Forelimb muscle (tissue), 1 donor: ENCODE data around the gene AIFM3. TPM values are rescaled to one million over a fixed set of nuclear protein-coding genes. Genes with fewer than 3 reads are reported as not detected.

ENCODE experiments used
- DNase-seq: peaks from one replicate; pipeline ENCODE4 v3.0.0-alpha.2; 2013; ENCODE audit warnings: low read depth
- polyA plus RNA-seq: library from polyadenylated mRNA; unstranded; fragments of 120-200 nt; gene quantifications from one replicate; pipeline ENCODE4 v1.2.1, GENCODE V29; 2013; ENCODE audit not compliant: insufficient read length

Gene AIFM3
- polyA plus RNA-seq, 1 donor = 0.19 TPM

DNA sequence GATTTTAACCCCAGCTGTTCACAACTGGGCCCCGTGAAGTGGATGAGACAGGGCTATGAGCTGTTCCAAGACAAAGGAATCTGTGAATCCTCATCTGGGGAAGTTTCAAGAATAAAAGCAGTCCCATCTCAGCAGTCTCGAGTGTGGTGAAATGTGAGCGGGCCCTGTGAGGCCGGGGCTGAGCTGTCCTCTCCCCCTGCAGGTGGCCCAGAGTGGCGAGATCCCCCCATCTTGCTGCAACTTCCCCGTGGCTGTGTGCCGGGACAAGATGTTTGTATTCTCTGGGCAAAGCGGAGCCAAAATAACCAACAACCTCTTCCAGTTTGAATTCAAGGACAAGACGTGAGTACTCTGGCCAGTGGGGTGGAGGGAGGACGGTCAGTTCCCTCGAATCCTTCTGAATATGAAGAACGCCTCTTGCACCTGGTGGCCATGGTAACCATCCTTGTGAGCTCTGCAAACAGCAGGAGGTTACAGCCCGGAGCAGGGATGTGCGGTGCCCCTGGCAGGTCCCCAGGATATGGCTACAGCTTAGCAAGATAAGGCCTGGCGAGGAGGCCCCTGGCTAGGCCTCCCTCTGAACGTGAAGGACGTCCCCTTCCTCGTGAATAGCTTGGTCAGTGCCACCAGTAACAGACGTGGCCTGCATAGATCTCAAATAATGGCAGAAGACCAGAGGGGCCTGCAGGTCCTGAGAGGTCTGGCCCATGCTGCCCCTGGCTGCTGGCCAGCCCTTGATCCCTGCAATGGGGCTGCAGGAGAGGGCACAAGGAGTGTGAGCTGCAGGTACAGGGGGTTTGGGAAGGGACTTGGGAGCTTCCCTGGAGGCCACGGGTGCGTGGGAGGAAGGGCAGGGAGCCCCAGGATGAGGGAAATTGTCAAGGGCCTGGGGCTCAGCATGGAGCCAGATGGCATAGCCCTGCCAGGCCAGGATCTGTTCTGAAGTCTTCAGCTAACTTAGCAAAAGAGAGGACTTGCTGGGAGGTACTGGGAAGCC lies 23.4 kb downstream of the AIFM3 start:
- DNase-seq = no peak

DNA sequence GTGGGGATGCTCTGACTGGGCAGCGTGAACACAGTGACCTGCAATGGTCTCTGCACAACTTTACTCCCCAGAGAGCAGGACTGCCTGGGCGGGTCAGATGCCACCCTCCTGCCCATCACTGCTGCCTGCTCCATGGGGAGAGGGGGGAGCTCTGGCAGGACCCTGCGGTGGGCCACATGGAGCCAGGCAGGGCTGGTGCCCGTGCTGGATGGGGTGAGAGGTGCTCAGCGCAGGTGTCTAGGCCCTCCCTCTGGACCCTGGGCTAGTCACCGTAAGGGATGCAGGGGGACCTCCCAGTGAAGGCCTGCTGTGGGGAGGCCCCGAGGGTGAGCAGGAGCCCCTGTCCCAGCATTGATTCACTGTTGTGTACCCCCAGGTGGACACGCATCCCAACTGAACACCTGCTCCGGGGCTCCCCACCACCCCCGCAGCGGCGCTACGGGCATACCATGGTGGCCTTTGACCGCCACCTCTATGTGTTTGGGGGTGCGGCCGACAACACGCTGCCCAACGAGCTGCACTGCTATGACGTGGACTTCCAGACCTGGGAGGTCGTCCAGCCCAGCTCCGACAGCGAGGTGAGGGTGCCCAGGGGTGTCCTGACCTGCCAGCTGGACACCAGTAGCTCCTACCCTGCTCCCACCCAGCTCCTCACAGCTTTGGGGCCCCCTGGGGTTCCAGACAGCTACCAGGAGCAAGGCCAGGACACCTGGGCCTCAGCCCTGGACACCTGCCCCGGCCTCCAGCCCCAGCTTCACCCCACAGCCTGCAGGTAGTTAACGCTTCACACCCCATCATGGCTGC lies 24.4 kb downstream of the AIFM3 start:
- DNase-seq = no peak

DNA sequence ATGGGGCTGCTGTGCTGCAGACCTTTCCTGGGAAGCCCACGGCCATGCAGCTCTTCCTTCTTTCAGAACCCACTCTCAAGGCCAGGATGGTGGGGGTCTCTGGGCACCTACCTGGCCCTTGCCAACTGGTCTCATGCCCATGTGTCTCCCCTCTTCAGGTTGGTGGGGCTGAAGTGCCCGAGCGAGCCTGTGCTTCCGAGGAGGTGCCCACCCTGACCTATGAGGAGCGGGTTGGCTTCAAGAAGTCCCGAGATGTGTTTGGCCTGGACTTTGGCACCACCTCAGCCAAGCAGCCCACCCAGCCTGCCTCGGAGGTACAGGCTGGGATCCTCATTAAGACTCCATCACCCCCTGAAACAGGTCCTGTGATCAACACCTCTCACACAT lies 25.0 kb downstream of the AIFM3 start:
- no peak for DNase-seq

DNA sequence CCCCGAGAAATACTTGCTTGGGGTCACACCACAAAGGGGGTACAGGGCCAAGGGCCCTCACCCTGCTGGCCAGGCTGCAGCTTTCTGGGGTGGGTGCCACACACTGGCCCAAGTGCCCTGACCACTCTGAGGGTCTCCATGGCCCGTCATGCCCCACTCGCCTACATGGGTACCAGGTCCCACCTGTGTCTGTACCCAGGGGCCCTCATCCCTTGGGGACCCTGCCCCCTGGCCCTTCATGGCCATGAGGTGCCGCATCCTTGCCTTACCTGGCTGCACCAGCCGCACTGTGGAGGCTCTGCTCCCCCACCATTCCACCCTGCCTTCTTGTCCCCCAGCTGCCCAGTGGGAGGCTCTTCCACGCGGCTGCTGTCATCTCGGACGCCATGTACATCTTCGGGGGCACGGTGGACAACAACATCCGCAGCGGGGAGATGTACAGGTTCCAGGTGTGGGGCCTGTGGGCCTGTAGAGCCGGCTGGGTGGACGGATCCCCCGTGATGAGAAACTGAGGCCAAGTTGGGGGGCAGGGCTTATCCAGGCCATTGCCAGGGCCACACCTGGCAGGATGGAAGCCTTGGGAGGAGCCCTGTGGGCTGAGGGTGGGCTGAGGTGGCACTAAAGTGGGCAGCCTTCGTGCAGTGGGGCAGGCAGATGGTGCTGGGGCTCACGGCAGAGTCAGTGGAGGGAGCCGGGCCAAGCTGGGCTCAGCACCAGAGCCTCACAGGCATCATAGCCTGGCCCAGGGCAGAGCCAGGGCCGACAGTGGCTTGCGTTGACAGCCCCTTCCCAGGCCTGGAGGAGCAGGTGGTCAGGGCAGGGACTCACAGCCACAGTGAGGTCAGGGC lies 25.6 kb downstream of the AIFM3 start:
- DNase-seq = no peak

DNA sequence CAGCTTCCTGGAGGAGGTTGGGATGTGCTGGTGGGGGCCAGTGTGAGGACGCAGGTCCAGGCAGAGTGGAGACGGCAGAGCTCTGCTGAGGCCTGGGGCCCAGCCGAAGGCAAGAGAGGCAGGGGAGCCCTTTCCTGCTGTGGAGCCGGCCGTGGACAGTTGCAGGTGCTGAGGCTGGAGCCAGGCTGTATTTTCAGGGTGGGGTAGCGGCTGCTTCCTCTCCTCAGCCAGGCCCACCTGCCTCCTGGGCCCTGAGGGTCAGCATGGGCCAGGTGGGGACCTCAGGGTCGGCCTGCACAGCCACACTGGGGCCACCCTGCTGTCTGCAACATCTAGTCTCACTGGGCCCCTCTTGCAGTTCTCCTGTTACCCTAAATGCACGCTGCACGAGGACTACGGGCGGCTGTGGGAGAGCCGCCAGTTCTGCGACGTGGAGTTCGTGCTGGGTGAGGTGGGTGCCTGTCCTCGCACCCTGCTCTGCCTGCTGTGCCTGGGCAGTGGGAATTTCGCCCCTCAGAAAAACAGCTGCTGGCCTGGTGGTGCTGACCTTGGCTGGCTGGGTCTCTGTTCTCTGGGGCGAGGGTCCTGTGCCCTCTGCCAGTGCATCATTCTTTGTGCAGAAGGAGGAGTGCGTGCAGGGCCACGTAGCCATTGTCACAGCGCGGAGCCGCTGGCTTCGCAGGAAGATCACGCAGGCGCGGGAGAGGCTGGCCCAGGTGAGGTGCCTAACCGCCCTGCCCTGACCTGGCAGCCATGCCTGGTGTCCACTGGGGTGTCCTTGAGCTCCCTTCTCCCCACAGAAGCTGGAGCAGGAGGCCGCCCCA lies 26.5 kb downstream of the AIFM3 start:
- DNase-seq = no peak

DNA sequence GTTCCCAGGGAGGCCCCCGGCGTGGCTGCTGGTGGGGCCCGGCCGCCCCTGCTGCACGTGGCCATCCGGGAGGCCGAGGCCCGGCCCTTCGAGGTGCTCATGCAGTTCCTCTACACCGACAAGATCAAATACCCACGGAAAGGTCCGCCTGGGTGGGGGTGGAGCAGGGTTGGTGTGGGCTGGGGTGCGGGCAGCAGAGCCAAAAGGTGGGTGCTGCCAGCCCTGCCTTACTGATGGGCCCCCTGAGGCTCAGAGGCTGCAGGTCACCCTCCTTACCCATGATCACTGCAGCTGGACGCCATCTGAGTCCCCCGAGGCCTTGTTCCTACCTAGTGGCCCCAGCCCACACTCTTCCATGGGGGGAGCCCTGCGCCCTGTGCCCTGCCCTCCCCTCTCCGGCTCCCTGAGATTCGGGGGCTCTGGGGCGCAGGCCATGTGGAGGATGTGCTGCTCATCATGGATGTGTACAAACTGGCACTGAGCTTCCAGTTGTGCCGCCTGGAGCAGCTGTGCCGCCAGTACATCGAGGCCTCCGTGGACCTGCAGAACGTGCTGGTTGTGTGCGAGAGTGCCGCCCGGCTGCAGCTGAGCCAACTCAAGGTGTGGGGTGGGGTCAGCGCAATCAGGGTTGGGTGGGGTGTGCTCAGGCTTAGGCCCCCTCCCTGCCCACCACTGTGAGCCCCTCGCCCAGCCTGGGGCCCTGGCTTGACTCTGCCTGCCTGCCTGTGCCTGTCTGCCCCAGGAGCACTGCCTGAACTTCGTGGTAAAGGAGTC lies 27.3 kb downstream of the AIFM3 start:
- no peak for DNase-seq

DNA sequence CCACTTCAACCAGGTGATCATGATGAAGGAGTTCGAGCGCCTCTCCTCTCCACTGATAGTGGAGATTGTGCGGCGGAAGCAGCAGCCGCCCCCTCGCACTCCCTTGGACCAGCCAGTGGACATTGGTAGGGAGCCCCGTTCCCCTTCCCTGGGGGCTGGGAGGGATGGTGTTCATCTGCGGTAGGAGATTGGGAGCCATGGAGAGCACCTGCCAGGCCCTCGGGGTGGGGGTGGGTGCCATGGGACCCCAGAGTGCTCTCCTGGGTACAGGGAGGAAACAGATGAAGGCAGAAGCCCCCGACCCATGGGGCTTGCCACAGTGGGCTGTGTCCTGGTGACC lies 27.8 kb downstream of the AIFM3 start:
- no peak for DNase-seq

DNA sequence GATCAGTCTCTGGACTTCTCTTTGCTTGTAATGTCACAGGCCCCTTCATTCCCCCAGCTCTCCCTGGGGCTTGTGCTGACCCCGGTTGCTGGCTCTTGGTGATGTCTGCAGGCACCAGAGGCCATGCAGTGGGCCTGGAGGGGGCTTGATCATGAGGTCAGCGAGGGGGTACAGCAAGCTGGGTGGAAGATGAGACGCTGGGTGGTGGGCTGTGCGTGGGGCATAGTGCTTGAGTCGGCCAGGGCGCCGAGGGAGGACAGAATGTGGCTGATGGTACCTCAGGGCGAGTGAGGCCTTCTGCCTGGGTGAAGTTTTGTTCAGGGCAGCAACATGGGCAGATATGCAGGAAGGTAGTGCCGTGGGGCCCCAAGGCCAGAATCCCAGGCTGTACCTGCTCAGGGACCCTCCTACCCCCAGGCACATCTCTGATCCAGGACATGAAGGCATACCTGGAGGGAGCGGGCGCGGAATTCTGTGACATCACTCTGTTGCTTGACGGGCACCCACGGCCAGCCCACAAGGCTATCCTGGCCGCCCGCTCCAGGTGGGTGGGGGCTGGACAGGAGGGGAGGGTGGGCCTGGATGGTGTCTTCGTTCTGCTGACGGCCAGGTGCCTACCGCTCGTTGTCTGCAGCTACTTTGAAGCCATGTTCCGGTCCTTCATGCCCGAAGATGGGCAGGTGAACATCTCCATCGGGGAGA lies 28.4 kb downstream of the AIFM3 start:
- no peak for DNase-seq

DNA sequence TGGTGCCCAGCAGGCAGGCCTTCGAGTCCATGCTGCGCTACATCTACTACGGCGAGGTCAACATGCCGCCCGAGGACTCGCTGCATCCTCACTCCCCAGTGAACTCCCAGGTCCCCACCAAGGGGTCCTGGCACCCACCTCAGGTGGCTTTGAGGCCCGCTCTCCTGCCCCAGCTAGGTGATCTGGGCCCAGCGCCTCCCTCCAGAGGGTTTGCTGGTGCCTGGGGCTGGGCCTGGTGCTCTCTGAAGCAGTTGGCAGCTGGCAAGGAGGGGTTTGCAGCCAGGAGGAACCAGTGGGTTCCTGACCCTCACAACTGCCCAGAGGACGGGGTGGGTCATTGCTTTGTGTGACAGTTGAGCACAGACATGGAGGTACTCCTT lies 29.0 kb downstream of the AIFM3 start:
- no peak for DNase-seq

DNA sequence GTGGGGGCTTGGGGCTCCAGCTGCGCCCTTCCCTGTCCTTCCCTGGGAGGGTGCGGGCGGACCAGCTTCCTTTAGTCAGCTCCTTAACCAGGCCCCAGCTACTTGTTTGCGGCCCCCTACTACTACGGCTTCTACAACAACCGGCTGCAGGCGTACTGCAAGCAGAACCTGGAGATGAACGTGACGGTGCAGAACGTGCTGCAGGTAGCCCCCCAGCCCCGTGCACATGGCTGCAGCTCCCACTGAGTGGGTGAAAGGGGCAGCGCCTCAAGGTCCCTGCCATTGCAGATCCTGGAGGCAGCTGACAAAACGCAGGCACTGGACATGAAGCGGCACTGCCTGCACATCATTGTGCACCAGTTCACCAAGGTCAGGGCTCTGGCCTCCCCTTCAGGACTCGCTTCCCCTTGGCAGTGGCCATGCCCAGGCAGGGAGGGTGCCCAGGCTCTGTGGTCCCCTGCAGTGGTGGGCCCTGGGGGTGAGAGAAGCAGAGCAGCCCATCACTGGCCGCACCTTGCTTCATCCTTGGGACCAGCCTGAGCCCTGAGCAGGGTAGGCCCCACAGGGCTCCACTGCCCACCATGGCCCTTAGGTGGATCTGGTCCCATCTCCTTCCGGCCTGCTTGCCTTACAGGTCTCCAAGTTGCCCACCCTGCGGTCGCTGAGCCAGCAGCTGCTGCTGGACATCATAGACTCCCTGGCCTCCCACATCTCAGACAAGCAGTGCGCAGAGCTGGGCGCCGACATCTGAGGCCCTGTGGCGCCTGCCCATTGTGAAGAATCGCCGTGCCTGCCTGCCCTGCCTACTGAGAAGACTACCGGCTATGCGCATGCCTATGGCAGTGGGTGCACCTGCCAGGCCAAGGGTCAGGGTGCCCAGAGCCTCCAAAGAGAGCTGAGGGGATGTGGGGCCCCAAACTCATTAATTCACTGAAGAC lies 29.8 kb downstream of the AIFM3 start:
- no peak for DNase-seq

DNA sequence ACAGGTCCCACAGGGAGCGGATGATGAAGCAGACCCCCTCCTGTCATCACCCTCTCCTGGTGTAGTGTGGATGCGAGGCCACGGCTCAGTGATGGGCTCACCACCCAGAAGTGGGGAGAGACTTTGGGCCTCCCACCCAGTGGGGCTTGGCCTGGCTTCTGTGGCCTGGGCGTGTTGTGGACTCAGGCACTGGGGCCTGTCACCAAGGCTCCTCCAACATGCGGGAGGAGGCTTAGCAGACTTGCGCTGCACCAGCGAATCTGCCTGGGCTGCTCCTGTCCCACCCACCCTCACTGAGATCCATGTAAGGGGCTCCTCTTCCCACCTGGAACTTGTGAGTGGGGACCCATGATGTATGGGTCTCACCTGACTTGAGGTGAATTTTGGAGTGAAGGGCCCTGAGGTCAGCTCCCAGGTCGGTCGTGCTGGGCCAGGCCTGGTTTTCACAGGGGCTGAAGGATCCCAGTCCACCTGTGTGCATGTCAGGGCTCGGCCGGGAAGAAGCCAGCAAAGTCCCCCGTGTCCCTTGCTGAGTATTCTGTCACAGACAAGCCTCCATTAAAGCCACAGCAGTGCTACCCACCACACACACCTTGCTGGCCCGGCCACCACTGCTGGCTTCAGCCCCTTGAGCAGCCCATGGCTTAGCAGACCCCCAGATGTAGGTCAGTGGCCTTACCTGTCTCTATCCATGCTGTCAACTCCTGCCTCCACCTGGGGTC lies 30.6 kb downstream of the AIFM3 start:
- DNase-seq = no peak

DNA sequence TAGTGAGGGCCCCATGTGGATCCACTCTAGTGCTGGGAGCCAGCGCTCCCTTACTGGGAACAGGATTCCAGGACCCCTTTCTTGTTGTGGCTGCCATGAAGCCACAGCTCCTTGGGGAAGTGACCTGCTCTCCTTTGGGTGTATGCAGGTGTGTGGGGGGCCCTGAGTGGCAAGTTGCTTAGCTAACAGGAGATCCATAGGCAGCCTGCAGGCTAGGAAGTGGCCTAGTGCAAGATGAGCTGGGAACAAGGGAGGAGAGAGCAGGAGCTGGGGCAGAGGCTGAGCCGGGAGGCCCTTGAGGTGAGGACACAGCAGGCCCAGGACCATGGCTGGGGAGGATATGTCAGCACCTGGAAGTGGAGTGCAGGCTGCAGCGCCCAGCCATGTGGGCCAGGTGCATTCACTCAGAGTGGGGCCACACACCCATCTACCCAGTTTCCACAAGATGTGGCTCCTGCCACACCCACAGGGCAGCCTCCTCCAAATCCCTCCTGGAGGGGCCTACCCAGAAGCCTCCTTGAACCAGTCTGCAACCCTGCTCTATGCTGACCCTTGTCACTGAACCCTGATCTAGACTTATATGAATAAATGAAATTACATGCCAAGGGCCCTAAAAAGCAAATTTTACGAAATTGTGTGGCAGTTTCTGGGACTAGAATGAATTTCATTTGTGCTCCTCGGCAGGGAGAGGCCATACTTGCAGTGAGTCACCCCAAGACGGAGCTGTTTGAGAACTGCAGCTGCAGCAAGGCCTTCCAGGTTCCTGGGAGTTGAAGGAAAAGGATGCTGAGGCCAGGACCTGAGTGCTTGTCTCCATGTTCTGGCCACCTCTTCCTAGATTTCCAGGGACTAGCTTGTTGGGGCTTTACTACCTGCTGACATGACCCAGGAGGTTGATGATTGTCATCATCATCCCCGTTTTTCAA lies 31.6 kb downstream of the AIFM3 start:
- DNase-seq = no peak

DNA sequence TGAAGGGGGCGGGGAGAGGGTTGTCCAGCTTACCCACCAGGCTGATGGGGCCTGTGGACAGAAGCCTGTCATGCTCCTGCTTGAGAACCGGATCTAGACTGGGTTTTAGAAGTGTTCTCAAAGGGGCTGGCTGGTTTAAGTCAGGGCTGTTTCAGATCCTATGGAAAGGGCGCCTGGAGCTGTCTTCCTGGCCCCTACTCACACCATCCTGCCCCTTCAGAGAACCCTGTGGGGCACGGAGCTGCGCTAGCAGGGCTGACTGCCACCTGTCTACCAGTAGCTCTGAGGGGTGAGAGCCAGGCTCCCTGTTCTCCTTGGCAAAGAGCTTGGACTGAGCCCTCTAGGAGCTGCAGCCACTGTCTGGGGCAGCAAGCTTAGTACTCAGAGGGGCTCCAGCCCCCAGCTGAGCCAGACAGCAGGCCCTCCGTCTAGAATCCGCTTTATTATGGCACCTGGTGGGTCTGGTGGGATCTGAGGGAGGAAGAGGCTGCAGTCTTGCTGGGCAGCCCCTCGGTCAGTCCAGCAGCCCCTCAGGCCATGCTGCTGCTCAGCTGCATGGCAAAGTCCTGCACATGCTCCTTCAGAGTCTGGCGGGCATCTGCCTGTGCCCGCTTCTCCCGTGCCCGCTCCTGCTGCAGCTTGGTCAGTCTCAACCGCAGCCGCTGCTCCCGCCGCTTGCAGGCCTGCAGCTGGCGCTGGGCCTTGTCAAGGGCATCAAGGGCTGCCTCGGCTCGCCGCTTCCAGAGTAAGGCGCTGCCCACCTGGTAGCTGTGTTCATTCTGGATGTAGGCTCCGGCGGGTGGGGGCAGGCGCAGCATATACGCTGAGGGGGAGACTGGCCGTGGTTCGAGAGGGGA lies 32.5 kb downstream of the AIFM3 start:
- no peak for DNase-seq

DNA sequence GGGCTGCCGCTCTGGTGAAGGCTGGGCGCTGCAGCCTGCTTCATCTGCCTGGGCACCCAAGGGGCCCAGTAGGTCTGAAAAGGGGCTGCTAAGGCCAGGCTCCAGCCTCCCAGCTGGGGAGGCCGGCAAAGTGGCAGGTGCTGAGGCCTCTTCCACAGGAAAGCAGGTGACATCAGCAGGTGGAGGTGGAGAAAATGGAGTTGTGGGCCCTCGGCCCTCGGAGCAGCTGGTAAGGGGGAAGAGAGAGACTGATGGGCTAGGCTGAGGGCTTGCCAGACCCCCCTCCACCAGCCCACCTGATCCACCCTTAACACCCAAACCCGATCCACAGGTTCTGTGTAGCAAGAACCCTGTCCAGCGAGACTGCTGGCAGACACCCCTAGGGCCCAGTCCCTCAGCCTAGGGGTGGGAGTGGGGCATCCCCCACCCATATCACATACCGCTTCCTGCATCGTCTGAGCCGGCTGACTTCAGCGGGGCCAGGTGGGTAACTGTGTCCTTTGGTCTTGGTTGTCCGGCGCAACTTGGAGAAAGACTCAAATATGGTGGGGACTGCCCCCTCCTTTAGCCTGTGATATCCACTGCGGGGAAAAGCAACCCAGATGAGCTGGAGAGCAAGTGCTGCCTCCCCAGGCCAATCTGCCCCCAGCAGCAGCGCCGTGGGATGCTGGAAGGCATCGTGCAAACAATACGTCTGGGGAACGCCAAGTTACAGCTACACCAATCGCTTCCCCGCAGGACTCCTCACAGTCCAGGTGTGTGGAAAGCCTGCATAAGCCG lies 33.3 kb downstream of the AIFM3 start:
- no peak for DNase-seq

DNA sequence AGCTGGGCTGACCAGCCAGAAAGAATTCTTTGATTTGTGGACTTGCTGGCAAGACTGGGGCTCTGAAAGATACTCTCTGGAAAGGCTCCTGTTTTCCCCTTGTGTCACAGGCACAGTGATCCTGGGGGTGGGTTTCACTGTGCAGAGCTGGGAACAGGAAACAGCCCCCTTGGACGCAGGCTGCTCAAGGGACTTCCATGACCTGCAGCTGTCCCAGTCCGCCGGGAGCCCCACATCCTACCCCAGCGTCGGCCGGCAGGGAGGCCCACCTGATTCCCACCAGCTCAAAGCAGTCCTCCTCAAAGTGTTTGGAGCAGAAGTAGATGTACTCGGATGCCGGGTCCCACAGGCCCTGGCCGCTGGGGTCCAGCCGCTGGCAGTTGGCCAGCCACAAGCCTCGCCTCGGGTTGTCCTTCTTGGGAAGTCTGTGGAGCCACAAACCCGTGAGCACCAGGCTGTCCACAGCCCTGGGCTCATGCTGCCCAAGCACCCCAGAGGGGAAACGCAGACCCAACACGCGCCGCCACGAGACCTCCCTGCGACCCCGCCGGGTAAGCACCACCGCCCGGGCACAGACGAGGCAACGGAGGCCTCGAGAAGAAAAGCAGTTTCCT lies 34.0 kb downstream of the AIFM3 start:
- DNase-seq = no peak
